Type B pancreatic cell (in vitro differentiated cells): ENCODE data around the gene ARID3B. TPM values are rescaled to one million over a fixed set of nuclear protein-coding genes. Genes with fewer than 3 reads are reported as not detected.

Experiments
- DNase-seq: peaks from one replicate; pipeline ENCODE4 v3.0.0; 2021; ENCODE audit warnings: mixed read lengths; ENCODE audit not compliant: unreplicated experiment; ENCODE audit errors: extremely low spot score
- H3K27ac Mint-ChIP-seq: 2 replicates; pipeline ENCODE4 v1.8.0; 2021; ENCODE audit warnings: mild to moderate bottlenecking, mixed read lengths
- H3K27me3 Mint-ChIP-seq: 2 replicates; pipeline ENCODE4 v1.8.0; 2021; ENCODE audit warnings: mixed read lengths
- H3K36me3 Mint-ChIP-seq: 2 replicates; pipeline ENCODE4 v1.8.0; 2021; ENCODE audit warnings: mixed read lengths
- H3K4me1 Mint-ChIP-seq: one replicate; pipeline ENCODE4 v1.8.0; 2021; ENCODE audit warnings: mixed read lengths; ENCODE audit not compliant: unreplicated experiment
- H3K4me3 Mint-ChIP-seq: 2 replicates; pipeline ENCODE4 v1.8.0; 2021; ENCODE audit warnings: mild to moderate bottlenecking, mixed read lengths
- H3K9me3 Mint-ChIP-seq: 2 replicates; pipeline ENCODE4 v1.8.0; 2021; ENCODE audit warnings: mixed read lengths
- total RNA-seq: library from RNA; stranded (reverse); gene quantifications from 2 replicates; pipeline ENCODE4 v1.2.1, GENCODE V29; 2021; ENCODE audit warnings: low replicate concordance
- TF ChIP-seq, protein P1 (sequence below): fragments of 200-600 bp; sonication (generic); conservative IDR thresholded peaks from 2 replicates; pipeline ENCODE4 v1.5.0; 2021; ENCODE audit warnings: antibody characterized with exemption, mild to moderate bottlenecking

ARID3B gene
- total RNA-seq, 1 donor from 2014 or later: 25.8 TPM

DNA sequence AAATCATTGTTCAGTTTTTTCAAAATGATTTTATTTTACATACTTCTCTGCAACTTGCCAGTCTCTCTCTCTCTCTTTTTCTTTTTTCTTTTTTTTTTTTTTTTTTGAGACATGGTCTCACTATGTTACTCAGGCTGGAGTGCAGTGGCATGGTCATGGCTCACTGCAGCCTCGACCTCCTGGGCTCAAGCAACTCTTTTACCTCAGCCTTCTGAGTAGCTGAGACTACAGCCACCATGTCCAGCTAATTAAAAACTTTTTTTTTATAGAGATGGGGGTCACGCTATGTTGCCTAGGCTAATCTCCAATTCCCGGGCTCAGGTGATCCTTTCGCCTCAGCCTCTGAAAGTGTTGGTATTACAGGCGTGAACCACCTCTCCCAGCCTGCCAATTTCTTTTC lies 12.1 kb upstream of the ARID3B start:
- TF ChIP-seq, protein P1, sequence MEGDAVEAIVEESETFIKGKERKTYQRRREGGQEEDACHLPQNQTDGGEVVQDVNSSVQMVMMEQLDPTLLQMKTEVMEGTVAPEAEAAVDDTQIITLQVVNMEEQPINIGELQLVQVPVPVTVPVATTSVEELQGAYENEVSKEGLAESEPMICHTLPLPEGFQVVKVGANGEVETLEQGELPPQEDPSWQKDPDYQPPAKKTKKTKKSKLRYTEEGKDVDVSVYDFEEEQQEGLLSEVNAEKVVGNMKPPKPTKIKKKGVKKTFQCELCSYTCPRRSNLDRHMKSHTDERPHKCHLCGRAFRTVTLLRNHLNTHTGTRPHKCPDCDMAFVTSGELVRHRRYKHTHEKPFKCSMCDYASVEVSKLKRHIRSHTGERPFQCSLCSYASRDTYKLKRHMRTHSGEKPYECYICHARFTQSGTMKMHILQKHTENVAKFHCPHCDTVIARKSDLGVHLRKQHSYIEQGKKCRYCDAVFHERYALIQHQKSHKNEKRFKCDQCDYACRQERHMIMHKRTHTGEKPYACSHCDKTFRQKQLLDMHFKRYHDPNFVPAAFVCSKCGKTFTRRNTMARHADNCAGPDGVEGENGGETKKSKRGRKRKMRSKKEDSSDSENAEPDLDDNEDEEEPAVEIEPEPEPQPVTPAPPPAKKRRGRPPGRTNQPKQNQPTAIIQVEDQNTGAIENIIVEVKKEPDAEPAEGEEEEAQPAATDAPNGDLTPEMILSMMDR: no peak
- peaks cover 10% of the 10 kb centered on the region for H3K4me1 Mint-ChIP-seq
- no peaks in the 10 kb centered on the region for H3K36me3 Mint-ChIP-seq
- H3K4me3 Mint-ChIP-seq: no peak overlapping the region
- no peaks in the 10 kb centered on the region for H3K27me3 Mint-ChIP-seq
- H3K27ac Mint-ChIP-seq: no peak overlapping the region
- H3K9me3 Mint-ChIP-seq: no peaks in the 10 kb centered on the region
- no peak for DNase-seq

DNA sequence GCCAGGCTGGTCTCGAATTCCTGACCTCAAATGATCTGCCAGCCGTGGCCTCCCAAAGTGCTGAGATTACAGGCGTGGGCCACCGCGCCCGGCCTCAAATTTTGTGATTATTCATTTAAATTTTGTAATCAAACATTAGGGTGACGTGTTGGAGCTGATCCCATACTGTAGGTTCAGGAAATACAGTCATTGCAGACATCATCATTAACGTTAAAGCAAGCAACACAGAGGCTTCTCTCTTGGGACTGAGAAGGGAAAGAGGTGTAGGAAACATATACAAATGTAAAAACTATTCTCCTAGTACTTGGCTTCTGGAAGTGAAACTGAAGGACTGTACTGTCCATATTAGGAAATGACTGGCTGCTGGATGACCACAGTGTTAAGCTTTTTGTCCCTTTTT lies 11.1 kb upstream of the ARID3B start:
- DNase-seq: no peak
- Mint-ChIP-seq H3K9me3 (no peaks in the 10 kb centered on the region), H3K27ac (no peak overlapping the region), H3K27me3 (no peaks in the 10 kb centered on the region), H3K4me3 (no peak overlapping the region), H3K36me3 (no peaks in the 10 kb centered on the region), H3K4me1 (peaks cover 10% of the 10 kb centered on the region)
- TF ChIP-seq, protein P1: no peak

DNA sequence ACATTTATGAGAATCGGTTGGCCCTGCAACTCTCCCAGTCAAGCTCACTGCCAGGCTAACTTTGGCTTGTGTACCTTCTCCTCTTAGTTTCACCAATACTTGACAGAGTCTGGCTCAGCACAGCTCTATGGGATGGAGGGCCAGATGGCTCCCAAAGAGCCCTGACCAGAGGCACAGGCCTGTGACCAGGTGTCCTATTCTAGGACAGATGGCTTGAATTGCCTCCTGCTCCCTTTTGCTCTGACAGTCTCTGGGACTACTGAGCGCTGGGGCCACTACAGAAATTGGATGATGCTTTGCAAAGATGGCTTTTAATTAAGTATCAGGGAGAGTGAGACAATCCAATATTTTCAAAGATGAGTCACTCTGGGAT lies 10.3 kb upstream of the ARID3B start:
- Mint-ChIP-seq H3K27me3 (no peaks in the 10 kb centered on the region), H3K36me3 (no peaks in the 10 kb centered on the region), H3K9me3 (no peaks in the 10 kb centered on the region), H3K4me3 (no peak overlapping the region), H3K4me1 (peaks cover 10% of the 10 kb centered on the region), H3K27ac (no peak overlapping the region)
- TF ChIP-seq, protein P1: no peak
- DNase-seq: no peak

DNA sequence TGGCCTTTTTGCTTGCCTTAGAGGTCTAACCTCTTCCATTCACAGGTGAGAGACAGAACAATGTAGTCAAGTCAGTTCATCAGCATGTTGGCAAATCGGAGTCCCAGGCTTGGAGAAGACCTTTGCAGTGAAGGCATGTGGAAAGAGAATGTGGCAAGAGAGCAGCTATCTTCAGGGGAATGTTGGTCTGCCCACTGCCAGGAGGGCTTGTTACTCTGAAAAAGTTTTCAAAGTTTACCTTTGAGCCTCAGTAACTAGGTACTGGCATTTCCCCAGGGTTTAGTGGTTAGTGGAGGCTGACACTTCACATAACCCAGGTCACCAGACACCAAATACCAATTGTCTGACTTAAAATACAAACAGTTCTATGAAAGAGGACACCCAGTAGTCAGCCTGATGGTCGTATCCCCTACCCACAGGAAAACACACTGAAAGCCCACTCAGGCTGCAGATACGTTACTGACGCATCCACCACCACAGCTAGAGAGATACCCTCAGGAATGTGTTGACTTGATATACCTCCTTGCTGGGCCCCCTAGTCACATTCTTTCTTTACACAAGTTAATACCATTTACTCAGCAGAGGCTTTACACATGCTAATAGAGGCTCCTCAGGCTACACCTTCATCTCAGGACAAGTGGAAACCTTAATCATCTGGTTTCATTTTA lies 9.7 kb upstream of the ARID3B start:
- no peaks in the 10 kb centered on the region for H3K36me3 Mint-ChIP-seq
- no peak overlapping the region for H3K27ac Mint-ChIP-seq
- no peaks in the 10 kb centered on the region for H3K27me3 Mint-ChIP-seq
- H3K9me3 Mint-ChIP-seq: no peaks in the 10 kb centered on the region
- H3K4me3 Mint-ChIP-seq: no peak overlapping the region
- no peak for DNase-seq
- TF ChIP-seq, protein P1: no peak
- H3K4me1 Mint-ChIP-seq: peaks cover 10% of the 10 kb centered on the region

DNA sequence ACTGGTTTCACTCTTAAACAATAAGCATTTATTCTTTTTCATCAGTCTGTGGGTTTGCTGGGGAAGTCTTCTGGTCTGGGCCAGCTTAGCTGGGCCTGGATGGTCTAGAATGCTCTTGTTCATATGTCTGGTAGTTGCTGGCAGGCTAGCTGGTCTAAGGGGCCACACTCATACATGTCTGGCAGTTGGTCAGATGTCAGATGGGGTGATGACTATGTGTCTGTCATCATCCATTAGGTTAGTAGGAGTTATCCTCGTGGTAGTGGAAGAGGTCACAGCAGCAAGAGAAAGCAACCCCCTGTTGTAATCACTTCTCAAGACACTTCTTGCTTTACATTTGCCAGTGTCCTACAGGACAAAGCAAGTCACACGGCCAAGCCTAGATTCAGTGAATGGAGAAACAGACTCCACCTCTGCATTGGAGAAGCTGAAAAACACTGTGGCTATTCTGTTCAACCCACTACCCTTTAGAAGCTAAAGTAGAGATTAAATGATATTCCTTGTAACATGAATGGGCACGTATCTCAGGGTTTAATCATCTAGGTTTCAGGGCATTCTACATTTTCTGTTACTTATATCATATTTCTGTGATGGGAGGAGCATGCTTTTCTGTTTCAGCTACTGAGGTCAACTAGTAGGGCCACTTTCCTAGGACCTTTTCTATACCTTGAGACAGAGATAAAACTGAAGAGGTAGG lies 5.5 kb upstream of the ARID3B start:
- H3K27ac Mint-ChIP-seq: no peak overlapping the region
- H3K36me3 Mint-ChIP-seq: no peaks in the 10 kb centered on the region
- H3K27me3 Mint-ChIP-seq: no peaks in the 10 kb centered on the region
- H3K4me1 Mint-ChIP-seq: peaks cover 14% of the 10 kb centered on the region
- H3K9me3 Mint-ChIP-seq: no peaks in the 10 kb centered on the region
- TF ChIP-seq, protein P1: no peak
- DNase-seq: no peak
- no peak overlapping the region for H3K4me3 Mint-ChIP-seq
